Amniotic stem cell (primary cell): ENCODE measurements around the gene FOXJ1.

ENCODE experiments used
- DNase-seq: peaks from one replicate; lab custom pipeline; 2025; lab: John Stamatoyannopoulos, UW

The FOXJ1 gene

GRCh38 chr17:76160896-76161528 is 20.0 kb upstream of the FOXJ1 start:
- no peak for DNase-seq

GRCh38 chr17:76159157-76159556 is 18.1 kb upstream of the FOXJ1 start:
- DNase-seq, result no peak

- no peak for DNase-seq
These were observed 16.7 kb upstream of the FOXJ1 start for GRCh38 chr17:76157759-76158158.

GRCh38 chr17:76156662-76156991 is 15.6 kb upstream of the FOXJ1 start:
- no peak for DNase-seq

- DNase-seq, result no peak
These were observed 15.1 kb upstream of the FOXJ1 start for GRCh38 chr17:76155988-76156661.

- no peak for DNase-seq
These were observed 14.1 kb upstream of the FOXJ1 start for GRCh38 chr17:76154936-76155845.

- DNase-seq, result no peak
These were observed 13.2 kb upstream of the FOXJ1 start for GRCh38 chr17:76154292-76154691.

GRCh38 chr17:76153640-76154039 is 12.6 kb upstream of the FOXJ1 start:
- no peak for DNase-seq

- DNase-seq, result no peak
These were observed 12.2 kb upstream of the FOXJ1 start for GRCh38 chr17:76153202-76153601.

GRCh38 chr17:76152591-76152990 is 11.5 kb upstream of the FOXJ1 start:
- DNase-seq, result no peak

- no peak for DNase-seq
These were observed 10.9 kb upstream of the FOXJ1 start for GRCh38 chr17:76151896-76152454.

- DNase-seq, result no peak
These were observed 9.9 kb upstream of the FOXJ1 start for GRCh38 chr17:76150712-76151622.

- no peak for DNase-seq
These were observed 8.2 kb upstream of the FOXJ1 start for GRCh38 chr17:76149214-76149613.

- DNase-seq, result no peak
These were observed 6.9 kb upstream of the FOXJ1 start for GRCh38 chr17:76148015-76148326.

- DNase-seq, result no peak
These were observed 6.4 kb upstream of the FOXJ1 start for GRCh38 chr17:76147211-76148014.

- no peak for DNase-seq
These were observed 5.2 kb upstream of the FOXJ1 start for GRCh38 chr17:76146053-76146851.

- no peak for DNase-seq
These were observed 4.4 kb upstream of the FOXJ1 start for GRCh38 chr17:76145231-76146052.

GRCh38 chr17:76142585-76143041 is 1.6 kb upstream of the FOXJ1 start:
- no peak for DNase-seq

- DNase-seq, result no peak
These were observed 1.1 kb upstream of the FOXJ1 start for GRCh38 chr17:76142039-76142584.
